HL-60 (cell line): ENCODE measurements around the gene ARHGAP33.
A peak's percentile ranks its signal among the peaks of the same experiment; 100 is the strongest.

ENCODE experiments used
- DNase-seq, 2 experiments: peaks; one replicate each; pipeline ENCODE4 v3.0.0-alpha.2; 2010 to 2020; ENCODE audit warnings: low read depth in 1 of 2, low spot score in 1 of 2
- H3K27ac ChIP-seq: fragments of 250-450 bp; sonication (Bioruptor Pico); replicated peaks from 2 replicates; pipeline ENCODE4 v1.5.1; 2020; ENCODE audit warnings: mild to moderate bottlenecking, moderate library complexity
- H3K27me3 ChIP-seq: fragments of 250-450 bp; sonication (Bioruptor Pico); 2 replicates; pipeline ENCODE4 v1.5.1; 2021; ENCODE audit warnings: mild to moderate bottlenecking, moderate library complexity; ENCODE audit not compliant: insufficient read depth, poor library complexity, severe bottlenecking
- H3K4me3 ChIP-seq: replicated peaks from 2 replicates; pipeline ENCODE4 v1.5.1; 2011; ENCODE audit warnings: mild to moderate bottlenecking, control low read depth, low read length; ENCODE audit not compliant: insufficient read depth
- GABPA ChIP-seq: IDR thresholded peaks from 2 replicates; pipeline ENCODE4 v1.6.1; 2012; ENCODE audit warnings: low read depth
- POLR2AphosphoS5 ChIP-seq: IDR thresholded peaks from 2 replicates; pipeline ENCODE4 v1.6.1; 2012; ENCODE audit warnings: low read depth
- SPI1 ChIP-seq: IDR thresholded peaks from 2 replicates; pipeline ENCODE4 v1.6.1; 2012; ENCODE audit warnings: low read depth, mild to moderate bottlenecking, borderline replicate concordance
- TF ChIP-seq, protein P1 (sequence below): IDR thresholded peaks from 2 replicates; pipeline ENCODE4 v1.6.1; 2012; ENCODE audit warnings: low read depth; ENCODE audit not compliant: insufficient replicate concordance
- TF ChIP-seq, protein P2 (sequence below): IDR thresholded peaks from one replicate; pipeline ENCODE4 v1.5.1; 2011; ENCODE audit warnings: low read length, control low read depth, inconsistent platforms; ENCODE audit not compliant: insufficient read depth

ARHGAP33 gene

DNA sequence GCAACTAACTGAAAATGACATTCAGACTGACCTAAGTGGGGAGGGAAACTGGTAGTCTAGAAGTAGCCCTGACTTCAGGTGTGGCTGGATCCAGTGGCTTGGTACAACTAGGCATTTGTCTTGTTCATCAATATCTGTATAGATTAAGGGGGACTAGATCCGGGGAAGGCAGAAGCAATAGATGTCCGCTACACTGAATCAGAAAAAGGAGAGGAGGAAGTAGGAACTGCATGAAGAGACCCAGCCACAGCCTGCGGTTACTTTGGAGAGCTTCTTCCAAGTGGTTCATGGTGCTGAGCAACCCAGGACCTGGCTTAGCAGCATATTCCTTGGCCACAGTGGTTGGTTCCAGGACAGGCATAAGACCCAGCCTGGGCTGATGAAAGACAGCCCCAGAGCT, 47.2 kb downstream of the ARHGAP33 start:
- TF ChIP-seq GABPA (no peak), SPI1 (peak; percentile 76; the same call in 1 of the 2 replicates)
- H3K4me3 ChIP-seq = peak overlapping the region; percentile 54
- DNase-seq = peak; percentile 70 to 86
- H3K27ac ChIP-seq = no peak overlapping the region
- H3K27me3 ChIP-seq = no peaks in the 10 kb centered on the region

DNA sequence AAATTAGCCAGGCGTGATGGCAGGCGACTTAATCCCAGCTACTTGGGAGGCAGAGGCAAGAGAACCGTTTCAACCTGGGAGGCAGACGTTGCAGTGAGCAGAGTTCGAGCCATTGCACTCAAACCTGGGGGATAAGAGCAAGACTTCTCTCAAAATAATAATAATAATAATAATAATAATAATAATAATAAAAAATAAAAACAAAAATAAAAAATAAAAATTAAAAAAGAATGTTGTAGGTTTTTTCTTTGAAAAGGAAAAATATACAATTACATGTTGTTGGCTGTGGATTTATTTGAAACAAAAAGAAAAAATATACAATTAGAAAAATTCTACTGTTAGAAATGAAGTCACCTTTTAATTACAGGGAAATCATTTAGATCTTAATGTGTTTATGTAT, 48.8 kb downstream of the ARHGAP33 start:
- Histone ChIP-seq H3K27me3 (no peaks in the 10 kb centered on the region), H3K4me3 (no peak overlapping the region), H3K27ac (no peak overlapping the region)
- no peak for DNase-seq
- TF ChIP-seq POLR2AphosphoS5 (no peak), SPI1 (no peak), GABPA (no peak)
- TF ChIP-seq, protein P1, sequence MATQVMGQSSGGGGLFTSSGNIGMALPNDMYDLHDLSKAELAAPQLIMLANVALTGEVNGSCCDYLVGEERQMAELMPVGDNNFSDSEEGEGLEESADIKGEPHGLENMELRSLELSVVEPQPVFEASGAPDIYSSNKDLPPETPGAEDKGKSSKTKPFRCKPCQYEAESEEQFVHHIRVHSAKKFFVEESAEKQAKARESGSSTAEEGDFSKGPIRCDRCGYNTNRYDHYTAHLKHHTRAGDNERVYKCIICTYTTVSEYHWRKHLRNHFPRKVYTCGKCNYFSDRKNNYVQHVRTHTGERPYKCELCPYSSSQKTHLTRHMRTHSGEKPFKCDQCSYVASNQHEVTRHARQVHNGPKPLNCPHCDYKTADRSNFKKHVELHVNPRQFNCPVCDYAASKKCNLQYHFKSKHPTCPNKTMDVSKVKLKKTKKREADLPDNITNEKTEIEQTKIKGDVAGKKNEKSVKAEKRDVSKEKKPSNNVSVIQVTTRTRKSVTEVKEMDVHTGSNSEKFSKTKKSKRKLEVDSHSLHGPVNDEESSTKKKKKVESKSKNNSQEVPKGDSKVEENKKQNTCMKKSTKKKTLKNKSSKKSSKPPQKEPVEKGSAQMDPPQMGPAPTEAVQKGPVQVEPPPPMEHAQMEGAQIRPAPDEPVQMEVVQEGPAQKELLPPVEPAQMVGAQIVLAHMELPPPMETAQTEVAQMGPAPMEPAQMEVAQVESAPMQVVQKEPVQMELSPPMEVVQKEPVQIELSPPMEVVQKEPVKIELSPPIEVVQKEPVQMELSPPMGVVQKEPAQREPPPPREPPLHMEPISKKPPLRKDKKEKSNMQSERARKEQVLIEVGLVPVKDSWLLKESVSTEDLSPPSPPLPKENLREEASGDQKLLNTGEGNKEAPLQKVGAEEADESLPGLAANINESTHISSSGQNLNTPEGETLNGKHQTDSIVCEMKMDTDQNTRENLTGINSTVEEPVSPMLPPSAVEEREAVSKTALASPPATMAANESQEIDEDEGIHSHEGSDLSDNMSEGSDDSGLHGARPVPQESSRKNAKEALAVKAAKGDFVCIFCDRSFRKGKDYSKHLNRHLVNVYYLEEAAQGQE = no peak
- TF ChIP-seq, protein P2, sequence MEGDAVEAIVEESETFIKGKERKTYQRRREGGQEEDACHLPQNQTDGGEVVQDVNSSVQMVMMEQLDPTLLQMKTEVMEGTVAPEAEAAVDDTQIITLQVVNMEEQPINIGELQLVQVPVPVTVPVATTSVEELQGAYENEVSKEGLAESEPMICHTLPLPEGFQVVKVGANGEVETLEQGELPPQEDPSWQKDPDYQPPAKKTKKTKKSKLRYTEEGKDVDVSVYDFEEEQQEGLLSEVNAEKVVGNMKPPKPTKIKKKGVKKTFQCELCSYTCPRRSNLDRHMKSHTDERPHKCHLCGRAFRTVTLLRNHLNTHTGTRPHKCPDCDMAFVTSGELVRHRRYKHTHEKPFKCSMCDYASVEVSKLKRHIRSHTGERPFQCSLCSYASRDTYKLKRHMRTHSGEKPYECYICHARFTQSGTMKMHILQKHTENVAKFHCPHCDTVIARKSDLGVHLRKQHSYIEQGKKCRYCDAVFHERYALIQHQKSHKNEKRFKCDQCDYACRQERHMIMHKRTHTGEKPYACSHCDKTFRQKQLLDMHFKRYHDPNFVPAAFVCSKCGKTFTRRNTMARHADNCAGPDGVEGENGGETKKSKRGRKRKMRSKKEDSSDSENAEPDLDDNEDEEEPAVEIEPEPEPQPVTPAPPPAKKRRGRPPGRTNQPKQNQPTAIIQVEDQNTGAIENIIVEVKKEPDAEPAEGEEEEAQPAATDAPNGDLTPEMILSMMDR = no peak

DNA sequence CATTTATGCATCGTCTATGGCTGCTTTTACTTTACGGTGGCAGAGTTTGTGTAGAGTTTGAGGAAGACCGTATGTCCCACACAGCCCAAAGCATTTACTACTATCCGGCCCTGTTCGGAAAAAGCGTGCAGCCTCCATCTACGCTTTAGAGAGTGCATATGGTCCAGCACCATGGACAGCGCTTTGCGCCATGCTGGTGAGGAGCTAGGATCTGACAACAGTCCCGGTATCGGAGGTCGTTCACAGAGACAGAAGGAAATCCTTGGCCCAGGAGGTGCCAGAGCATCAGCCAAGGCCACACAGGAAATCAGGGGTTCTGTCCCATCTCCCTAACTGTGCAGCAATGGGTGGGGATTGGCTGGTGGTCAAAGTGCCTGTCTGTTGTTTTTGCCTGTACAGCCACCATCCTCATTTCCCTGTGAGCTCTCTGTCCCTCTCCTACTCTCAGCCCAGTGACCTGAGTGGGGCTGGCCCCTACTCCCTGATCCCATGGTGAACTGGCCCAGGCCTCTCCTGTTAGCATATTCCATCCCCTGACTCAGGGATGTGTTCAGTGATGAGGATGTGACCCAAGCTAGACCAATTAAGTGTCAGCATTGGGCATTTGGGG, 53.4 kb downstream of the ARHGAP33 start:
- no peak overlapping the region for H3K4me3 ChIP-seq
- H3K27ac ChIP-seq = no peak overlapping the region
- no peaks in the 10 kb centered on the region for H3K27me3 ChIP-seq
- peak in 1 of 2 experiments; percentile 51 for DNase-seq
- TF ChIP-seq, protein P1 = peak; percentile 99
- TF ChIP-seq, protein P2 = no peak

DNA sequence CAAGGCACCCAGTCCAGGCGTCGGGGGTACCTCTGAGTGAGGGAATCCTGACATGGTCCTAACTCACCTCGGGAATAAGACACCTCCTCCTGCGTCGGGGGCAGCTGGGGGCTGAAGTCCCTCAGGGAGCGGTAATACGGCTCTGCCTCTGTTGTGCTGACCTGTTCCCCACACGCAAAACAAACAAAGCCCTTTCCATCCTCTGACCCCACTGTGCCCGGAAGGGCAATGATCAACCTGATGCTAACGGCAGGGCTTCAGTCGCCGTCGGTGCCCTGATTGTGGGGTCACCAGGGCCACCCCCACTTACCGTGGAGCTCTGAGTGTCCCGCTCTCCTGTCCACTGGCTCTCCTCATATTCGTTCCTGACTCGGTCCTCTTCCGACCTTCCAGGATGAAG, 55.6 kb downstream of the ARHGAP33 start:
- Histone ChIP-seq H3K4me3 (no peak overlapping the region), H3K27ac (no peak overlapping the region), H3K27me3 (no peaks in the 10 kb centered on the region)
- DNase-seq = no peak
- TF ChIP-seq, protein P2 = no peak
- no peak for TF ChIP-seq SPI1
- no peak for TF ChIP-seq POLR2AphosphoS5
- no peak for TF ChIP-seq GABPA
- TF ChIP-seq, protein P1 = no peak
